Stimulated activated CD8-positive, alpha-beta memory T cell treated with anti-CD3 and anti-CD28 coated beads, Interleukin-12 subunit alpha, Interleukin-12 subunit beta, amount 100 ng/mL, for 4 hours (primary cell): ENCODE measurements around the gene CROCC2.
"Not testable (repeated sequence)": the region's sequence is repeated elsewhere in the genome, so short reads cannot be mapped to it uniquely, and the experiment has no call there.

Experiments used
- DNase-seq: peaks from one replicate; pipeline ENCODE4 v3.0.0-alpha.2; 2020; ENCODE audit warnings: low read depth

CROCC2 gene

GRCh38 chr2:240966906-240967680 lies 61.0 kb downstream of the CROCC2 start:
- DNase-seq = no peak

GRCh38 chr2:240967681-240968621 lies 61.8 kb downstream of the CROCC2 start:
- DNase-seq = no peak

- DNase-seq = no peak
Measured at GRCh38 chr2:240968731-240969624, 62.8 kb downstream of the CROCC2 start.

- no peak for DNase-seq
Measured at GRCh38 chr2:240970104-240970503, 64.0 kb downstream of the CROCC2 start.

GRCh38 chr2:240970816-240971215 lies 64.7 kb downstream of the CROCC2 start:
- no peak for DNase-seq

GRCh38 chr2:240972201-240972600 lies 66.1 kb downstream of the CROCC2 start:
- DNase-seq = no peak

- no peak for DNase-seq
Measured at GRCh38 chr2:240972636-240973521, 66.7 kb downstream of the CROCC2 start.

- DNase-seq = no peak
Measured at GRCh38 chr2:240974771-240975572, 68.8 kb downstream of the CROCC2 start.

- DNase-seq = not testable (repeated sequence)
Measured at GRCh38 chr2:240975903-240976302, 69.8 kb downstream of the CROCC2 start.

- DNase-seq = no peak
Measured at GRCh38 chr2:240981280-240981679, 75.1 kb downstream of the CROCC2 start.

GRCh38 chr2:240981871-240982800 lies 76.0 kb downstream of the CROCC2 start:
- no peak for DNase-seq

- no peak for DNase-seq
Measured at GRCh38 chr2:240982821-240983281, 76.7 kb downstream of the CROCC2 start.

GRCh38 chr2:240983361-240983995 lies 77.3 kb downstream of the CROCC2 start:
- peak; percentile 29 for DNase-seq

- DNase-seq = no peak
Measured at GRCh38 chr2:240983996-240984498, 77.9 kb downstream of the CROCC2 start.

- DNase-seq = no peak
Measured at GRCh38 chr2:240985881-240986786, 80.0 kb downstream of the CROCC2 start.

- no peak for DNase-seq
Measured at GRCh38 chr2:240986787-240987411, 80.8 kb downstream of the CROCC2 start.

- DNase-seq = no peak
Measured at GRCh38 chr2:240987588-240987987, 81.5 kb downstream of the CROCC2 start.
